Tibial artery (tissue), 4 donors: ENCODE measurements around the gene SLC30A3.
A peak's percentile ranks its signal among the peaks of the same experiment; 100 is the strongest.

Experiments used
- DNase-seq, 2 donors: peaks; one replicate each; pipeline ENCODE4 v3.0.0-alpha.2; 2019
- H3K27ac ChIP-seq, 2 donors: fragments of 200-600 bp; sonication (generic) in 1 of 2; 1 replicate in 1 of 2; 2 replicates in 1 of 2; pipeline ENCODE4 v1.5.1; 2018 to 2019; ENCODE audit warnings: mild to moderate bottlenecking in 1 of 2
- H3K27me3 ChIP-seq, 2 donors: fragments of 200-600 bp; sonication (generic) in 1 of 2; one replicate each; pipeline versions ENCODE4 v1.5.1 to v1.6.0; 2016 to 2019
- H3K36me3 ChIP-seq, 3 donors: fragments of 200-600 bp; sonication (generic) in 2 of 3; one replicate each; pipeline ENCODE4 v1.5.1; 2016 to 2019; ENCODE audit warnings: mild to moderate bottlenecking in 2 of 3
- H3K4me1 ChIP-seq, 4 donors: fragments of 200-600 bp; sonication (generic) in 2 of 4; 1 replicate in 3 of 4; 2 replicates in 1 of 4; pipeline ENCODE4 v1.5.1; 2016 to 2019
- H3K4me3 ChIP-seq, 2 donors: fragments of 200-600 bp; sonication (generic) in 1 of 2; 1 replicate in 1 of 2; 2 replicates in 1 of 2; pipeline ENCODE4 v1.5.1; 2018 to 2019; ENCODE audit warnings: mild to moderate bottlenecking in 2 of 2
- H3K9me3 ChIP-seq, 3 donors: fragments of 200-600 bp; sonication (generic) in 1 of 3; one replicate each; pipeline ENCODE4 v1.5.1; 2016 to 2019
- CTCF ChIP-seq, 2 experiments: fragments of 200-600 bp in 1 of 2; fragments of 450-650 bp in 1 of 2; IDR thresholded peaks; one replicate each; pipeline ENCODE4 v1.5.1; 2017 to 2019; ENCODE audit warnings: antibody characterized with exemption in 2 of 2, mild to moderate bottlenecking in 1 of 2, moderate library complexity in 1 of 2
- intact Hi-C: fragments of 100-400 bp; cut with DNase I; formaldehyde crosslinking; loops from one replicate; pipeline ENCODE4 v1.15.0; 2023; ENCODE audit warnings: low total_unique reads

Gene SLC30A3

GRCh38 chr2:27263287-27264252, 723 bp upstream of the SLC30A3 start:
- peaks cover 0 to 38% (median 36%) of the 10 kb centered on the region in 4 donors for H3K4me1 ChIP-seq
- no peak for DNase-seq
- TF ChIP-seq CTCF (IDR thresholded peaks at IDR 0.05): no peak
- intact Hi-C loops: no loop called here
- H3K27ac ChIP-seq: no peak overlapping the region
- H3K9me3 ChIP-seq: no peaks in the 10 kb centered on the region
- H3K27me3 ChIP-seq: peaks cover 0 to 88% of the 10 kb centered on the region in 2 donors
- H3K4me3 ChIP-seq: peak overlapping the region; percentile 46 to 48
- no peaks in the 10 kb centered on the region for H3K36me3 ChIP-seq

- peaks cover 0 to 38% (median 36%) of the 10 kb centered on the region in 4 donors for H3K4me1 ChIP-seq
- H3K27ac ChIP-seq: no peak overlapping the region
- no peak for DNase-seq
- peaks cover 0 to 96% of the 10 kb centered on the region in 2 donors for H3K27me3 ChIP-seq
- H3K36me3 ChIP-seq: no peaks in the 10 kb centered on the region
- TF ChIP-seq CTCF (IDR thresholded peaks at IDR 0.05): no peak
- intact Hi-C loops: no loop called here
- H3K4me3 ChIP-seq: peak overlapping the region; percentile 46 to 48
- no peaks in the 10 kb centered on the region for H3K9me3 ChIP-seq
These were observed 935 bp downstream of the SLC30A3 start for GRCh38 chr2:27261926-27262298.

- intact Hi-C loops: no loop called here
- DNase-seq: no peak
- H3K27ac ChIP-seq: no peak overlapping the region
- H3K4me1 ChIP-seq: peaks cover 0 to 38% (median 36%) of the 10 kb centered on the region in 4 donors
- no peaks in the 10 kb centered on the region for H3K9me3 ChIP-seq
- H3K27me3 ChIP-seq: peaks cover 0 to 92% of the 10 kb centered on the region in 2 donors
- no peaks in the 10 kb centered on the region for H3K36me3 ChIP-seq
- H3K4me3 ChIP-seq: peak overlapping the region; percentile 46 to 48
- no peak for TF ChIP-seq CTCF (IDR thresholded peaks at IDR 0.05)
These were observed 1.5 kb downstream of the SLC30A3 start for GRCh38 chr2:27261241-27261925.

GRCh38 chr2:27258051-27258450, 4.8 kb downstream of the SLC30A3 start:
- peaks cover 0 to 59% of the 10 kb centered on the region in 2 donors for H3K27me3 ChIP-seq
- TF ChIP-seq CTCF (IDR thresholded peaks at IDR 0.05): no peak
- no peak for DNase-seq

GRCh38 chr2:27256855-27257454, 5.9 kb downstream of the SLC30A3 start:
- H3K27ac ChIP-seq: no peak overlapping the region
- no peak overlapping the region for H3K4me3 ChIP-seq
- intact Hi-C loops: no loop called here
- H3K27me3 ChIP-seq: peaks cover 0 to 48% of the 10 kb centered on the region in 2 donors
- H3K9me3 ChIP-seq: no peaks in the 10 kb centered on the region
- H3K36me3 ChIP-seq: no peaks in the 10 kb centered on the region
- no peak for DNase-seq
- H3K4me1 ChIP-seq: peaks cover 0 to 18% (median 3%) of the 10 kb centered on the region in 4 donors
- TF ChIP-seq CTCF (IDR thresholded peaks at IDR 0.05): no peak

More at GRCh38 chr2:27258051-27258450, 4.8 kb downstream of the SLC30A3 start:
- no peaks in the 10 kb centered on the region for H3K9me3 ChIP-seq
- H3K4me1 ChIP-seq: peaks cover 0 to 29% (median 14%) of the 10 kb centered on the region in 4 donors
- H3K27ac ChIP-seq: no peak overlapping the region
- intact Hi-C loops: no loop called here
- H3K4me3 ChIP-seq: no peak overlapping the region
- H3K36me3 ChIP-seq: no peaks in the 10 kb centered on the region
